ENCODE measurements around the gene SOCS1.

The SOCS1 gene

GRCh38 chr16:11229906-11230305 lies 26.1 kb downstream of the SOCS1 start:
- CTCF ChIA-PET: interaction anchor here (0.6 kb wide), 1 partner anchor 266 kb away, joined by 3 read pairs; no protein-coding TSS in a partner anchor
- no peak for TF ChIP-seq PKNOX1 (IDR thresholded peaks at IDR 0.05)
- no peak for TF ChIP-seq CTBP1 (IDR thresholded peaks at IDR 0.05; ENCODE audit: borderline replicate concordance)
- no peak for TF ChIP-seq NFRKB (IDR thresholded peaks at IDR 0.05)
- no peak for TF ChIP-seq SUZ12 (IDR thresholded peaks at IDR 0.05)
- TF ChIP-seq ELF4 (IDR thresholded peaks at IDR 0.05): no peak
- TF ChIP-seq FOXM1 (IDR thresholded peaks at IDR 0.05; ENCODE audit: borderline replicate concordance): no peak
- no peak for TF ChIP-seq ARNT (IDR thresholded peaks at IDR 0.05)
- POLR2A ChIA-PET: interaction anchor here (1.4 kb wide), 1 partner anchor 26 kb away, joined by 5 read pairs; the partner anchor contains the start of gene SOCS1
- DNase-seq (ENCODE audit: extremely low spot score): no peak

- POLR2A ChIA-PET: interaction anchor here (1.4 kb wide), 1 partner anchor 27 kb away, joined by 5 read pairs; the partner anchor contains the start of gene SOCS1
- TF ChIP-seq LEF1 (IDR thresholded peaks at IDR 0.05; ENCODE audit: borderline replicate concordance) (no peak), SP1 (IDR thresholded peaks at IDR 0.05) (no peak), BHLHE40 (IDR thresholded peaks at IDR 0.05; ENCODE audit: borderline replicate concordance) (no peak), L3MBTL2 (conservative IDR thresholded peaks at IDR 0.05) (no peak), FOXM1 (IDR thresholded peaks at IDR 0.05; ENCODE audit: borderline replicate concordance) (no peak), ELF4 (IDR thresholded peaks at IDR 0.05) (no peak), TARDBP (IDR thresholded peaks at IDR 0.05) (no peak), NFRKB (IDR thresholded peaks at IDR 0.05) (no peak), CTBP1 (IDR thresholded peaks at IDR 0.05; ENCODE audit: borderline replicate concordance) (no peak), ARNT (IDR thresholded peaks at IDR 0.05) (no peak), FOXA1 (IDR thresholded peaks at IDR 0.05) (no peak), SUZ12 (IDR thresholded peaks at IDR 0.05) (no peak), FOXK2 (IDR thresholded peaks at IDR 0.05) (no peak), ZNF384 (IDR thresholded peaks at IDR 0.05) (no peak), HDGF (IDR thresholded peaks at IDR 0.05; ENCODE audit: borderline replicate concordance) (no peak), PKNOX1 (IDR thresholded peaks at IDR 0.05) (no peak)
- no peak for DNase-seq (ENCODE audit: extremely low spot score)
- CTCF ChIA-PET: interaction anchor here (0.6 kb wide), 1 partner anchor 266 kb away, joined by 3 read pairs; no protein-coding TSS in a partner anchor
Measured at GRCh38 chr16:11229432-11229831, 26.6 kb downstream of the SOCS1 start.

- no peak for DNase-seq (ENCODE audit: extremely low spot score)
- ChIA-PET POLR2A (no interaction called here), CTCF (no interaction called here)
- TF ChIP-seq ELF4 (IDR thresholded peaks at IDR 0.05): no peak
- TF ChIP-seq ZNF384 (IDR thresholded peaks at IDR 0.05): no peak
- TF ChIP-seq FOXA1 (IDR thresholded peaks at IDR 0.05): no peak
- no peak for TF ChIP-seq HDGF (IDR thresholded peaks at IDR 0.05; ENCODE audit: borderline replicate concordance)
- TF ChIP-seq FOXK2 (IDR thresholded peaks at IDR 0.05): no peak
- TF ChIP-seq LEF1 (IDR thresholded peaks at IDR 0.05; ENCODE audit: borderline replicate concordance): no peak
- no peak for TF ChIP-seq SUZ12 (IDR thresholded peaks at IDR 0.05)
- TF ChIP-seq NFRKB (IDR thresholded peaks at IDR 0.05): no peak
- TF ChIP-seq ARNT (IDR thresholded peaks at IDR 0.05): no peak
- no peak for TF ChIP-seq FOXM1 (IDR thresholded peaks at IDR 0.05; ENCODE audit: borderline replicate concordance)
- TF ChIP-seq CTBP1 (IDR thresholded peaks at IDR 0.05; ENCODE audit: borderline replicate concordance): no peak
- TF ChIP-seq L3MBTL2 (conservative IDR thresholded peaks at IDR 0.05): no peak
- TF ChIP-seq PKNOX1 (IDR thresholded peaks at IDR 0.05): no peak
- TF ChIP-seq BHLHE40 (IDR thresholded peaks at IDR 0.05; ENCODE audit: borderline replicate concordance): no peak
- TF ChIP-seq TARDBP (IDR thresholded peaks at IDR 0.05): no peak
Measured at GRCh38 chr16:11225677-11226549, 30.1 kb downstream of the SOCS1 start.

GRCh38 chr16:11224894-11225676 lies 30.9 kb downstream of the SOCS1 start:
- no peak for TF ChIP-seq TARDBP (IDR thresholded peaks at IDR 0.05)
- no peak for TF ChIP-seq ZNF384 (IDR thresholded peaks at IDR 0.05)
- TF ChIP-seq SP1 (IDR thresholded peaks at IDR 0.05): no peak
- TF ChIP-seq FOXM1 (IDR thresholded peaks at IDR 0.05; ENCODE audit: borderline replicate concordance): no peak
- TF ChIP-seq BHLHE40 (IDR thresholded peaks at IDR 0.05; ENCODE audit: borderline replicate concordance): no peak
- no peak for TF ChIP-seq CTBP1 (IDR thresholded peaks at IDR 0.05; ENCODE audit: borderline replicate concordance)
- no peak for TF ChIP-seq L3MBTL2 (conservative IDR thresholded peaks at IDR 0.05)
- no peak for TF ChIP-seq PKNOX1 (IDR thresholded peaks at IDR 0.05)
- no peak for TF ChIP-seq ARNT (IDR thresholded peaks at IDR 0.05)
- no peak for TF ChIP-seq FOXK2 (IDR thresholded peaks at IDR 0.05)
- no peak for TF ChIP-seq HDGF (IDR thresholded peaks at IDR 0.05; ENCODE audit: borderline replicate concordance)
- no peak for DNase-seq (ENCODE audit: extremely low spot score)
- POLR2A ChIA-PET: interaction anchor here (1.7 kb wide), 1 partner anchor 31 kb away, joined by 4 read pairs; the partner anchor contains the start of gene SOCS1
- CTCF ChIA-PET: no interaction called here

Measured in HEK293T (cell line).